Esophagus (tissue), 2 donors: ENCODE measurements around the gene FGF6. TPM values are rescaled to one million over a fixed set of nuclear protein-coding genes. Genes with fewer than 3 reads are reported as not detected.
A peak's percentile ranks its signal among the peaks of the same experiment; 100 is the strongest.

Source experiments
- H3K27ac ChIP-seq, 2 donors: one replicate each; pipeline ENCODE4 v1.5.1; 2013; ENCODE audit warnings: low read depth in 2 of 2, mild to moderate bottlenecking in 2 of 2, inconsistent platforms in 1 of 2, low read length in 1 of 2, moderate library complexity in 1 of 2
- H3K27me3 ChIP-seq, 2 donors: one replicate each; pipeline ENCODE4 v1.6.1; 2013; ENCODE audit warnings: low read length in 2 of 2, control low read depth in 1 of 2, mild to moderate bottlenecking in 1 of 2; ENCODE audit not compliant: insufficient read depth in 2 of 2, control insufficient read depth in 1 of 2
- H3K36me3 ChIP-seq, 2 donors: one replicate each; pipeline ENCODE4 v1.6.1; 2013; ENCODE audit warnings: low read length in 1 of 2; ENCODE audit not compliant: control insufficient read depth in 2 of 2, insufficient read depth in 2 of 2
- H3K4me1 ChIP-seq, 2 donors: one replicate each; pipeline ENCODE4 v1.6.1; 2013; ENCODE audit warnings: low read length in 1 of 2; ENCODE audit not compliant: control insufficient read depth in 2 of 2, insufficient read depth in 2 of 2
- H3K4me3 ChIP-seq, 2 donors: one replicate each; pipeline ENCODE4 v1.5.1; 2013; ENCODE audit warnings: low read length in 2 of 2, mild to moderate bottlenecking in 2 of 2, low read depth in 1 of 2, moderate library complexity in 1 of 2
- H3K9me3 ChIP-seq, 2 donors: one replicate each; pipeline ENCODE4 v1.6.1; 2013; ENCODE audit warnings: mild to moderate bottlenecking in 2 of 2, low read depth in 1 of 2, low read length in 1 of 2, moderate library complexity in 1 of 2; ENCODE audit not compliant: control insufficient read depth in 2 of 2, insufficient read depth in 1 of 2
- WGBS, 2 donors: extraction: QIAGEN DNeasy Blood & Tissue Kit; methylation state at CpG; one replicate each; pipeline ENCODE4 v1.1.7; 2013; 5-methylcytosine and 5-hydroxymethylcytosine counted together
- polyA plus RNA-seq, 2 donors: library from polyadenylated mRNA; stranded (reverse); fragments of 200-250 nt; gene quantifications; one replicate each; pipeline ENCODE4 v1.2.3, GENCODE V29; 2013
- donor health status: healthy with polysubstance abuse.
- donor health status: Bipolar disorder and iron deficiency.

FGF6 gene
- polyA plus RNA-seq, 2 donors, result not detected

GRCh38 chr12:4423528-4424195 lies 22.0 kb downstream of the FGF6 start:
- H3K9me3 ChIP-seq, result no peaks in the 10 kb centered on the region
- no peak overlapping the region for H3K27ac ChIP-seq
- no peaks in the 10 kb centered on the region for H3K27me3 ChIP-seq
- no peak overlapping the region for H3K4me3 ChIP-seq
- H3K4me1 ChIP-seq, result no peaks in the 10 kb centered on the region
- 76 to 86% methylated on average over 11 of the region's 11 CpGs for WGBS, 2 donors
- no peaks in the 10 kb centered on the region for H3K36me3 ChIP-seq

GRCh38 chr12:4422985-4423384 lies 22.6 kb downstream of the FGF6 start:
- WGBS, 2 donors, result 93% methylated on average over 8 to 9 of the region's 9 CpGs
- Histone ChIP-seq H3K27ac (no peak overlapping the region), H3K4me1 (no peaks in the 10 kb centered on the region), H3K9me3 (no peaks in the 10 kb centered on the region), H3K4me3 (no peak overlapping the region), H3K36me3 (no peaks in the 10 kb centered on the region), H3K27me3 (no peaks in the 10 kb centered on the region)

GRCh38 chr12:4421590-4422031 lies 24.0 kb downstream of the FGF6 start:
- WGBS, 2 donors, result 35% methylated on average over 4 of the region's 4 CpGs

GRCh38 chr12:4420138-4420670 lies 25.4 kb downstream of the FGF6 start:
- no peaks in the 10 kb centered on the region for H3K9me3 ChIP-seq
- no peaks in the 10 kb centered on the region for H3K36me3 ChIP-seq
- H3K27ac ChIP-seq, result no peak overlapping the region
- no peaks in the 10 kb centered on the region for H3K4me1 ChIP-seq
- WGBS, 2 donors, result 66 to 69% methylated on average over 5 of the region's 5 CpGs
- H3K27me3 ChIP-seq, result no peaks in the 10 kb centered on the region
- H3K4me3 ChIP-seq, result no peak overlapping the region

More at GRCh38 chr12:4421590-4422031, 24.0 kb downstream of the FGF6 start:
- Histone ChIP-seq H3K9me3 (no peaks in the 10 kb centered on the region), H3K36me3 (no peaks in the 10 kb centered on the region), H3K27me3 (no peaks in the 10 kb centered on the region), H3K4me1 (no peaks in the 10 kb centered on the region), H3K4me3 (no peak overlapping the region), H3K27ac (no peak overlapping the region)

- WGBS, 2 donors, result 88 to 90% methylated on average over 5 of the region's 5 CpGs
- Histone ChIP-seq H3K27ac (no peak overlapping the region), H3K4me1 (no peaks in the 10 kb centered on the region), H3K27me3 (no peaks in the 10 kb centered on the region), H3K36me3 (no peaks in the 10 kb centered on the region), H3K4me3 (no peak overlapping the region), H3K9me3 (no peaks in the 10 kb centered on the region)
Observed at GRCh38 chr12:4418913-4419312, 26.7 kb downstream of the FGF6 start.

GRCh38 chr12:4417936-4418335 lies 27.7 kb downstream of the FGF6 start:
- 40 to 46% methylated on average over 5 of the region's 5 CpGs for WGBS, 2 donors
- H3K36me3 ChIP-seq, result no peaks in the 10 kb centered on the region
- H3K27me3 ChIP-seq, result no peaks in the 10 kb centered on the region
- no peak overlapping the region for H3K4me3 ChIP-seq
- no peaks in the 10 kb centered on the region for H3K9me3 ChIP-seq
- H3K27ac ChIP-seq, result peak overlapping the region in 1 of 2 donors; percentile 42
- H3K4me1 ChIP-seq, result no peaks in the 10 kb centered on the region

- Histone ChIP-seq H3K27ac (peak overlapping the region in 1 of 2 donors; percentile 56), H3K36me3 (no peaks in the 10 kb centered on the region), H3K27me3 (no peaks in the 10 kb centered on the region), H3K9me3 (no peaks in the 10 kb centered on the region), H3K4me3 (no peak overlapping the region), H3K4me1 (no peaks in the 10 kb centered on the region)
- WGBS, 2 donors, result 51 to 52% methylated on average over 6 of the region's 6 CpGs
Observed at GRCh38 chr12:4417455-4417854, 28.2 kb downstream of the FGF6 start.

- 87 to 90% methylated on average over 8 of the region's 8 CpGs for WGBS, 2 donors
- Histone ChIP-seq H3K9me3 (no peaks in the 10 kb centered on the region), H3K4me3 (no peak overlapping the region), H3K4me1 (no peaks in the 10 kb centered on the region), H3K27me3 (no peaks in the 10 kb centered on the region), H3K27ac (no peak overlapping the region), H3K36me3 (no peaks in the 10 kb centered on the region)
Observed at GRCh38 chr12:4416276-4416675, 29.3 kb downstream of the FGF6 start.

GRCh38 chr12:4412465-4412864 lies 33.1 kb downstream of the FGF6 start:
- Histone ChIP-seq H3K4me3 (no peak overlapping the region), H3K9me3 (no peaks in the 10 kb centered on the region), H3K27ac (no peak overlapping the region), H3K4me1 (no peaks in the 10 kb centered on the region), H3K36me3 (no peaks in the 10 kb centered on the region), H3K27me3 (no peaks in the 10 kb centered on the region)
- WGBS, 2 donors, result 74 to 81% methylated on average over 1 of the region's 1 CpG

GRCh38 chr12:4412056-4412455 lies 33.6 kb downstream of the FGF6 start:
- H3K27ac ChIP-seq, result no peak overlapping the region
- no peaks in the 10 kb centered on the region for H3K4me1 ChIP-seq
- no peaks in the 10 kb centered on the region for H3K27me3 ChIP-seq
- 75 to 76% methylated on average over 3 of the region's 3 CpGs for WGBS, 2 donors
- H3K36me3 ChIP-seq, result no peaks in the 10 kb centered on the region
- no peaks in the 10 kb centered on the region for H3K9me3 ChIP-seq
- no peak overlapping the region for H3K4me3 ChIP-seq
